ENCODE data around the gene GPSM1.

DNA sequence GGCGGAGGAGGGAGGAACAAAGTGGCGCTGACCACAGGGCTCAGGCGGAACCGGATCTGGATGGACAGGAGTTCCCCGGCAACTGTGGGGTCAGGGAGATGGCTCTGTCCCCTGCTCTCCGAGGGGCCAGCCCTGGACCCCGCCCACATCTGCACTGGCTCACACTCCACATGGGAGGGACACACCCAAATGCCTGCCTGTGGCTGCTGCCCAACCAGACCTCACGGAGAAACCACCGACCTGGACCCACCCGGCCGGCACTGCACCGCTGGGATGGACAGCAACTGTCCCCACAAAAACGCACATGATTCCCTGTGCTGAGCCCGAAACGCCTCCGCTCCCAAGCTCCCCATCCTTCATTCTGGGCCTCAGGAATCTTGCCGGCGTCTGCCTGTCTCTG, 28.2 kb upstream of the GPSM1 start:
- TF ChIP-seq, protein P1, sequence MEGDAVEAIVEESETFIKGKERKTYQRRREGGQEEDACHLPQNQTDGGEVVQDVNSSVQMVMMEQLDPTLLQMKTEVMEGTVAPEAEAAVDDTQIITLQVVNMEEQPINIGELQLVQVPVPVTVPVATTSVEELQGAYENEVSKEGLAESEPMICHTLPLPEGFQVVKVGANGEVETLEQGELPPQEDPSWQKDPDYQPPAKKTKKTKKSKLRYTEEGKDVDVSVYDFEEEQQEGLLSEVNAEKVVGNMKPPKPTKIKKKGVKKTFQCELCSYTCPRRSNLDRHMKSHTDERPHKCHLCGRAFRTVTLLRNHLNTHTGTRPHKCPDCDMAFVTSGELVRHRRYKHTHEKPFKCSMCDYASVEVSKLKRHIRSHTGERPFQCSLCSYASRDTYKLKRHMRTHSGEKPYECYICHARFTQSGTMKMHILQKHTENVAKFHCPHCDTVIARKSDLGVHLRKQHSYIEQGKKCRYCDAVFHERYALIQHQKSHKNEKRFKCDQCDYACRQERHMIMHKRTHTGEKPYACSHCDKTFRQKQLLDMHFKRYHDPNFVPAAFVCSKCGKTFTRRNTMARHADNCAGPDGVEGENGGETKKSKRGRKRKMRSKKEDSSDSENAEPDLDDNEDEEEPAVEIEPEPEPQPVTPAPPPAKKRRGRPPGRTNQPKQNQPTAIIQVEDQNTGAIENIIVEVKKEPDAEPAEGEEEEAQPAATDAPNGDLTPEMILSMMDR (IDR thresholded peaks at IDR 0.05 in 8 of 11, conservative IDR thresholded peaks at IDR 0.05 in 3 of 11), result no peak
- TF ChIP-seq POLR2A (IDR thresholded peaks at IDR 0.05), result no peak
- no peak for TF ChIP-seq POLR2AphosphoS5 (IDR thresholded peaks at IDR 0.05)
